ENCODE measurements around the gene LANCL3.

DNA sequence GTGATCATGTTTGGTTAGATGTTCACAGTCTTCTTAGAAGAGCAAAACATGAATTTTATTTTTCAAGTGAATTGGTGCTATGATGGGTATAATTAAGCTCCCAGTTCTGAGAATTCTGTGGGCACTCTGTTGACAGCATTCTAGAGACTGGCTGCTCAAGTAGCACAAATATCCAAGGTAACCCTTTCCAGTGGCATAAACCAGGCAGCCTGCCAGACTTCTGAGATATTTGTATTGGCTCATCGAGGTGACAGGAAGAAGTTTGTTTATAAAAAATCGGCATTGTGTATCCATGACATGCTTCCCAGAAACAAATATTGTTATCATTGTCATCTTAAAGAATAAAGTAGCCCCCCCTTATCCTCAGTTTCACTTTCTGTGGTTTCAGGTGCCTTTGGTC lies 28.3 kb downstream of the LANCL3 start:
- TF ChIP-seq, protein P1, sequence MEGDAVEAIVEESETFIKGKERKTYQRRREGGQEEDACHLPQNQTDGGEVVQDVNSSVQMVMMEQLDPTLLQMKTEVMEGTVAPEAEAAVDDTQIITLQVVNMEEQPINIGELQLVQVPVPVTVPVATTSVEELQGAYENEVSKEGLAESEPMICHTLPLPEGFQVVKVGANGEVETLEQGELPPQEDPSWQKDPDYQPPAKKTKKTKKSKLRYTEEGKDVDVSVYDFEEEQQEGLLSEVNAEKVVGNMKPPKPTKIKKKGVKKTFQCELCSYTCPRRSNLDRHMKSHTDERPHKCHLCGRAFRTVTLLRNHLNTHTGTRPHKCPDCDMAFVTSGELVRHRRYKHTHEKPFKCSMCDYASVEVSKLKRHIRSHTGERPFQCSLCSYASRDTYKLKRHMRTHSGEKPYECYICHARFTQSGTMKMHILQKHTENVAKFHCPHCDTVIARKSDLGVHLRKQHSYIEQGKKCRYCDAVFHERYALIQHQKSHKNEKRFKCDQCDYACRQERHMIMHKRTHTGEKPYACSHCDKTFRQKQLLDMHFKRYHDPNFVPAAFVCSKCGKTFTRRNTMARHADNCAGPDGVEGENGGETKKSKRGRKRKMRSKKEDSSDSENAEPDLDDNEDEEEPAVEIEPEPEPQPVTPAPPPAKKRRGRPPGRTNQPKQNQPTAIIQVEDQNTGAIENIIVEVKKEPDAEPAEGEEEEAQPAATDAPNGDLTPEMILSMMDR (IDR thresholded peaks at IDR 0.05), result no peak
- TF ChIP-seq POLR2A (IDR thresholded peaks at IDR 0.05), result no peak
